C4-2B (cell line): ENCODE results near the gene EID2.

Source experiments
- H3K27ac ChIP-seq: fragments of 450-650 bp; 2 replicates; pipeline ENCODE4 v1.5.1; 2017
- ZFX ChIP-seq: fragments of 450-650 bp; IDR thresholded peaks from 2 replicates; pipeline ENCODE4 v1.6.1; 2017
- TF ChIP-seq, protein P1 (sequence below): fragments of 450-650 bp; conservative IDR thresholded peaks from 2 replicates; pipeline ENCODE4 v1.5.1; 2017; ENCODE audit warnings: mild to moderate bottlenecking

EID2 gene

DNA sequence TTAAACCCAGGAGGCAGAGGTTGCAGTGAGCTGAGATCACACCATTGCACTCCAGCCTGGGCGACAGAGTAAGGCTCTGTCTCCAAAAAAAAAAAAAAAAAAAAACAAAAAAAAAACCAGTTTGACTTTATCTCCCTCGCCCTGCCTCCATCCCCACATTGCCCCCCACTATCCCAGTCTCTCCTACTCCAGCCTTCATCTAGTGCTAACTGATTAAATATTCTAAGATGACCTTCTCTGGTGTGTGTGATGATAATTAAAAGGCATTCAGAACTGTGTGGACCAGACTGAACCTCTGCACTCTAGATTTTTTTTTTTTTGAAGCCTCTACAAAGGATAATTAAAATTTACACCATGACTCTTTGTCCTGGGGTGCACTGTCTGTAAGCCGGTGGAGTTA is 47.2 kb downstream of the EID2 start:
- TF ChIP-seq, protein P1, sequence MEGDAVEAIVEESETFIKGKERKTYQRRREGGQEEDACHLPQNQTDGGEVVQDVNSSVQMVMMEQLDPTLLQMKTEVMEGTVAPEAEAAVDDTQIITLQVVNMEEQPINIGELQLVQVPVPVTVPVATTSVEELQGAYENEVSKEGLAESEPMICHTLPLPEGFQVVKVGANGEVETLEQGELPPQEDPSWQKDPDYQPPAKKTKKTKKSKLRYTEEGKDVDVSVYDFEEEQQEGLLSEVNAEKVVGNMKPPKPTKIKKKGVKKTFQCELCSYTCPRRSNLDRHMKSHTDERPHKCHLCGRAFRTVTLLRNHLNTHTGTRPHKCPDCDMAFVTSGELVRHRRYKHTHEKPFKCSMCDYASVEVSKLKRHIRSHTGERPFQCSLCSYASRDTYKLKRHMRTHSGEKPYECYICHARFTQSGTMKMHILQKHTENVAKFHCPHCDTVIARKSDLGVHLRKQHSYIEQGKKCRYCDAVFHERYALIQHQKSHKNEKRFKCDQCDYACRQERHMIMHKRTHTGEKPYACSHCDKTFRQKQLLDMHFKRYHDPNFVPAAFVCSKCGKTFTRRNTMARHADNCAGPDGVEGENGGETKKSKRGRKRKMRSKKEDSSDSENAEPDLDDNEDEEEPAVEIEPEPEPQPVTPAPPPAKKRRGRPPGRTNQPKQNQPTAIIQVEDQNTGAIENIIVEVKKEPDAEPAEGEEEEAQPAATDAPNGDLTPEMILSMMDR = no peak
- TF ChIP-seq ZFX = no peak
- H3K27ac ChIP-seq = no peak overlapping the region

DNA sequence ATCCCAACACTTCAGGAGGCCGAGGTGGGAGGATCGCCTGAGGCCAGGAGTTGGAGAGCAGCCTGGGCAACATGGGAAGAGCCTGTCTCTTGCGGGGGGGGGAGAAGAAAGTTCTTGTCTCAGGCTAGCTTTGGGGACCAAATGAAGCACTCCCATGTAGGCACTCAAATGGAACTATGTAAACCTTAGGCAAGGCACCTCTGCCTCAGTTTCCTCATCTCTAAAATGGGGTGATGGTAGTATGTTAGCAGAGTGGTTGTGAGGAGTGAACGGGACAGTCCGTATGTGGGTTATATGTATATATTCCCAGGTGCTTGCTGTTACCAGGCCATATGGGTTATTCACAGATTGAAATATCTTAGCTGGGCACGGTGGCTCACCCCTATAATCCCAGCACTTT is 47.7 kb downstream of the EID2 start:
- TF ChIP-seq, protein P1 = no peak
- TF ChIP-seq ZFX = no peak

DNA sequence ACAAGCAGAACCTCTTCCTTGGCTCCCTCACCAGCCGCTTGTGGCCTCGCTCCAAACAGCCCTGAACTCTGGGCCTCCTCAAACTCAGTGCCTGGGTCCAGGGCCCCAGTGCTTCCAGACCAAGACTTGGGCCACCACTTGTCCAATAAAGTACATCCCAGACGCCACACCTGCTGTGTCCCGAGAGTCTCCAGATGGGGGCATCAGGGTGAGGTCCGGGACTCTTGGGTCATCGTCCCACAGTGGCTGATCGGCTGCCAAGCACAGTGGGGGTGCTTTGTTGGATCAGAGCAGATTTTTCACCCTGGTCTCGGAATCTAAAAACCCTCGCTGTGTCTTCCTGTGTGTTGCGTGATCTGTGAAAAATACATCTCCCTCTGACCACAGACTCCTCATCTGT is 50.2 kb downstream of the EID2 start:
- TF ChIP-seq, protein P1 = no peak
- no peak for TF ChIP-seq ZFX

More for the DNA sequence above, 47.7 kb downstream of the EID2 start:
- H3K27ac ChIP-seq = no peak overlapping the region

More for the DNA sequence above, 50.2 kb downstream of the EID2 start:
- no peak overlapping the region for H3K27ac ChIP-seq
